Panc1 (cell line): Measurements from ENCODE around the gene SUPT5H.

Experiments used
- CTCF ChIP-seq: fragments of 450-650 bp; IDR thresholded peaks from 2 replicates; pipeline ENCODE4 v1.5.1; 2017; ENCODE audit warnings: mild to moderate bottlenecking
- POLR2AphosphoS5 ChIP-seq: IDR thresholded peaks from 2 replicates; pipeline ENCODE4 v1.6.1; 2012; ENCODE audit warnings: mild to moderate bottlenecking, low read depth, low read length, moderate library complexity
- REST ChIP-seq, 2 experiments: IDR thresholded peaks; 2 replicates each; pipeline ENCODE4 v1.6.1; 2011 to 2012; ENCODE audit warnings: low read depth in 2 of 2, control low read depth in 1 of 2, low read length in 1 of 2, mild to moderate bottlenecking in 1 of 2, moderate library complexity in 1 of 2; ENCODE audit not compliant: insufficient read depth in 1 of 2
- TCF7L2 ChIP-seq: IDR thresholded peaks from 2 replicates; pipeline ENCODE4 v1.6.1; 2011; ENCODE audit warnings: mild to moderate bottlenecking, low read depth, low read length, inconsistent platforms

- TF ChIP-seq REST (IDR thresholded peaks at IDR 0.05; ENCODE audit: insufficient read depth in 1 of 2, low read depth in 2 of 2, low read length in 1 of 2), result no peak
- no peak for TF ChIP-seq CTCF
- no peak for TF ChIP-seq TCF7L2
- TF ChIP-seq POLR2AphosphoS5, result no peak
Observed at GRCh38 chr19:39516270-39516669, 70.9 kb downstream of the SUPT5H start.
